NCI-H82 treated with DMSO at 0.1 percent for 48 hours (cell line): Measurements from ENCODE around the gene SENP7.
A peak's percentile ranks its signal among the peaks of the same experiment; 100 is the strongest.
"Not testable (repeated sequence)": the region's sequence is repeated elsewhere in the genome, so short reads cannot be mapped to it uniquely, and the experiment has no call there.

Source experiments
- DNase-seq: peaks from one replicate; lab custom pipeline; 2025; ENCODE audit not compliant: unreplicated experiment; lab: John Stamatoyannopoulos, UW

Gene SENP7, protein sequence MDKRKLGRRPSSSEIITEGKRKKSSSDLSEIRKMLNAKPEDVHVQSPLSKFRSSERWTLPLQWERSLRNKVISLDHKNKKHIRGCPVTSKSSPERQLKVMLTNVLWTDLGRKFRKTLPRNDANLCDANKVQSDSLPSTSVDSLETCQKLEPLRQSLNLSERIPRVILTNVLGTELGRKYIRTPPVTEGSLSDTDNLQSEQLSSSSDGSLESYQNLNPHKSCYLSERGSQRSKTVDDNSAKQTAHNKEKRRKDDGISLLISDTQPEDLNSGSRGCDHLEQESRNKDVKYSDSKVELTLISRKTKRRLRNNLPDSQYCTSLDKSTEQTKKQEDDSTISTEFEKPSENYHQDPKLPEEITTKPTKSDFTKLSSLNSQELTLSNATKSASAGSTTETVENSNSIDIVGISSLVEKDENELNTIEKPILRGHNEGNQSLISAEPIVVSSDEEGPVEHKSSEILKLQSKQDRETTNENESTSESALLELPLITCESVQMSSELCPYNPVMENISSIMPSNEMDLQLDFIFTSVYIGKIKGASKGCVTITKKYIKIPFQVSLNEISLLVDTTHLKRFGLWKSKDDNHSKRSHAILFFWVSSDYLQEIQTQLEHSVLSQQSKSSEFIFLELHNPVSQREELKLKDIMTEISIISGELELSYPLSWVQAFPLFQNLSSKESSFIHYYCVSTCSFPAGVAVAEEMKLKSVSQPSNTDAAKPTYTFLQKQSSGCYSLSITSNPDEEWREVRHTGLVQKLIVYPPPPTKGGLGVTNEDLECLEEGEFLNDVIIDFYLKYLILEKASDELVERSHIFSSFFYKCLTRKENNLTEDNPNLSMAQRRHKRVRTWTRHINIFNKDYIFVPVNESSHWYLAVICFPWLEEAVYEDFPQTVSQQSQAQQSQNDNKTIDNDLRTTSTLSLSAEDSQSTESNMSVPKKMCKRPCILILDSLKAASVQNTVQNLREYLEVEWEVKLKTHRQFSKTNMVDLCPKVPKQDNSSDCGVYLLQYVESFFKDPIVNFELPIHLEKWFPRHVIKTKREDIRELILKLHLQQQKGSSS

DNA sequence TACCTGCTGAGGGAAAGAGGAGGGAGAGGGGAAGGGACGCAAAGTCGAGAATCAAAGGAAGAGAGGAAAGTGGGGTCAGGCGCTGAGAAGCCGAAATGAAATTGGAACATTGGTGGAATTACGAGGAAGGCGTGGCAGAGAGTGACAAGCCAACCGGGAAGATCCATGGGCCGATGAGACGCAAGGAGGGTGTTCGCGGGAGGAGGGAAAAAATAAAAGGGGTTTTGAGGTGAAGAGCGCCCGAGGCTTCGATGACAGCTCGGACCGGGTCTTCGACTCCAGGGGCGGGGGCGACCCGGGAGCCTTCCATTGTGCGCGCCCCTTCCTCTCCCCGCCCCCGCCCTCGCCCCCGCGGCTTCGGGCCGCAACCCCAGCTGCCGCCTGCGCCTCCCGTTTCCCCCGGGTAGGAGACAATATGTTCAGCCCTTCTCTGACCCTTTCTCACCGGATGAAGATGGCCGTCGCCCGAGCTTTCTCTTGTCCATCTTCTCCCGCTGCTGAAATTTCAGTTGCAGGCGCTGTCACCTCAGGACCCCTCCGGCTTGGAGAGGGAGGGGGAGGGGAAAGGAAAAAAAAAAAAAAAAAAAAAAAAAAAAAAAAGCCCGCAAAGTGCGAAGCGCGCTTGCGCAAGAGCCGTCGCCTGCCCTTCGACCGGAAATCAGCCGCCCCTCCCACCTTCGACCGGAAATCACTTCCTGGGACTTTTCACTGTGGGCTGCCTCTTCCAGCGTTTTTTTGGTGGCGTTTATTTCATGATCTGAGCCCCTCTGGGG lies at the start of gene SENP7:
Gene SENP7, minus strand, starts transcription at position 567 of the 773 bp plus-strand sequence. Its CDS starts 82 bp downstream, at position 485.
- DNase-seq: peak; percentile 73

DNA sequence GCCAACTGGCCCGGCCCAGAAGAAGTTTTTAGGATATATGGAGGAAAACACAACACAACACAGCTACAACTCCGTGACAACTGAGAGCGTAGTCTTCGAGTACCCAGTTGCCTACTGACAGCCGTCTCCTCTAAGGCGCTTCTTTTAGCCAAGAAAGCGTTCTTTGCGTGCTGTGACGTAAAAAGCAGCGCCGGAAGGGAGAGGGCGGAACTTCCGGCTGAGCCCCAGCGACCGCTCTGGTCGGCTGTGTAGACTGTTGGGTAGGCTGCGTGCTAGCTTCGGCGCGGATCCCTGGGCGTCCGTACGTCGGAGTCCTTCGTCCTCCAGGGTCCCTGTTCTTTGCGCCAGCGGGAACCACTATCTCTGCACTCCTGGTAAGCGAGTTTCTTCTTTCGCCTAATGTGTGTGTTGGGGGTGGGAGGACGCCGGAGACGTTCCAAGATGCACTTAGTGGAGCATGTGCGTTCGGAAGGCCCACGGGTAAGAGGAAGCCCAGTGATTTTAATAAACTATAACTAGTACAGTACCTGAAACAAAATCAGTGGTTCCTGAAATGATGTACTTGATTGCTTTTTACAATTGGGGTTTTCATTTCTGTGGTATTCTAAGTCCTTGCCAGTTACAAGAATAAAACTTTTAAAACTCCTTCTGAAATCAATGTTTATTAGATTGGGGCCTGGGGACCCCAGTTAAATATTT lies 48.8 kb upstream of the SENP7 start, which contains the start of gene TRMT10C:
Gene TRMT10C, plus strand, starts transcription at position 239 of the 699 bp plus-strand sequence. CDS start 2,914 bp downstream, outside the sequence.
- DNase-seq: peak; percentile 88

DNA sequence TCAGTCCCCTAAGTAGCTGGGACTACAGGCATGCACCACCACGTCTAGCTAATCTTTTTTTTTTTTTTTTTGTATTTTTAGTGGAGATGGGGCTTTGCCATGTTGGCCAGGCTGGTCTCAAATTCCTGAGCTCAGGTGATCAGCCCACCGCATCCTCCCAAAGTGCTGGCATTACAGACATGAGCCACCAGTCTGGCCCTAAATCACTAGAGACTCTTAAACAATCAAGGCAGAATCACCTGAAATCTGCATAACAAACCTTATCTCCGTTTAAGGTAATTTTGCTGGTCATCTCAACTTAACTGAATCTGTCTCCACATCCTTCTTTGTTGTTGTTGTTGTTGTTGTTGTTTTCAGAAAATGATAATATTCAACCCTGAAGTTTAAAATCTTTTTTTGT lies 43.1 kb upstream of the SENP7 start:
- DNase-seq: no peak

DNA sequence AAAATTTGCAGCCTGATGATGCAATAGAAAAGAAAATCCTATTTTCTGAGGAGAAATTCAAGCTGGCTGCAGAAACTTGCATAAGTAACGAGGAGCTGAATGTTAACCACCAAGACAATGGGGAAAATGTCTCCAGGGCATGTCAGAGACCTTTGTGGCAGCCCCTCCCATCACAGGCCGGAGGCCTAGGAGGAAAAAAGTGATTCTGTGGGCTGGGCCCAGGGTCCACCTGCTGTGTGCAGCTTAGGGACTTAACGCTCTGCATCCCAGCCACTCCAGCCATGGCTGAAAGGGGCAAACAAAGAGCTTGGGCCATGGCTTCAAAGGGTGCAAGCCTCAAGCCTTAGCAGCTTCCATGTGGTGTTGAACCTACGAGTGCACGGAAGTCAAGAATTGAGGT lies 40.4 kb upstream of the SENP7 start:
- DNase-seq: not testable (repeated sequence)

DNA sequence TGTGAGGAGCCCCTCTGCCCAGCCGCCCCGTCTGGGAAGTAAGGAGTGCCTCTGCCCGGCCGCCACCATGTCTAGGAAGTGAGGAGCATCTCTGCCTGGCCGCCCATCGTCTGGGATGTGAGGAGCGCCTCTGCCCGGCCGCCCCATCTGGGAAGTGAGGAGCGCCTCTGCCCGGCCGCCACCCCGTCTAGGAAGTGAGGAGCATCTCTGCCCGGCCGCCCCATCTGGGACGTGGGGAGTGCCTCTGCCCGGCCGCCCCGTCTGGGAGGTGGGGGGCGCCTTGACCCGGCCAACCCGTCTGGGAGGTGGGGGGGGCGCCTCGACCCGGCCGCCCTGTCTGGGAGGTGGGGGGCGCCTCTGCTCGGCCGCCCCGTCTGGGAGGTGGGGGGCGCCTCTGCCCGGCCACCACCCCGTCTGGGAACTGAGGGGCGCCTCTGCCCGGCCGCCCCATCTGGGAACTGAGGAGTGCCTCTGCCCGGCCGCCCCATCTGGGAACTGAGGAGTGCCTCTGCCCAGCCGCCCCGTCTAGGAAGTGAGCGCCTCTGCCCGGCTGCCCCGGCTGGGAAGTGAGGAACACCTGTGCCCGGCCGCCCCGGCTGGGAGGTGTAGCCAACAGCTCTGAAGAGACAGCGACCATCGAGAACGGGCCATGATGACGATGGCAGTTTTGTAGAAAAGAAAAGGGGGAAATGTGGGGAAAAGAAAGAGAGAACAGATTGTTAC lies 38.5 kb upstream of the SENP7 start:
- DNase-seq: not testable (repeated sequence)

DNA sequence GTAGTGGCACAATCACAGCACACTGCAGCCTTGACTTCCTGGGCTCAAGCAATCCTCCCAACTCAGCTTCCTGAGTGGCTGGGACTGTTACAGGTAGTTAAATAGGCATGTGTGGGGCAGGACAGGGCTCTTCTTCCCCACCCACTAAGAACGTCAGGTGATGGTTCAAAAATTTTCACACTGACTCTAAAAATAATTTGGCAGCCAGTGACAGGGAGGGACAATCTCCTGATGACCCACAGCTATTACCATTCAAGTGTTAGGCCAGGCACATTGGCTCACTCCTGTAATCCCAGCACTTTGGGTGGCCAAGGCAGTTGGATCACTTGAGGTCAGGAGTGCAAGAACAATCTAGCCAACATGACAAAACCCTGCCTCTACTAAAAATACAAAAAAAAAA lies 36.5 kb upstream of the SENP7 start:
- DNase-seq: no peak

DNA sequence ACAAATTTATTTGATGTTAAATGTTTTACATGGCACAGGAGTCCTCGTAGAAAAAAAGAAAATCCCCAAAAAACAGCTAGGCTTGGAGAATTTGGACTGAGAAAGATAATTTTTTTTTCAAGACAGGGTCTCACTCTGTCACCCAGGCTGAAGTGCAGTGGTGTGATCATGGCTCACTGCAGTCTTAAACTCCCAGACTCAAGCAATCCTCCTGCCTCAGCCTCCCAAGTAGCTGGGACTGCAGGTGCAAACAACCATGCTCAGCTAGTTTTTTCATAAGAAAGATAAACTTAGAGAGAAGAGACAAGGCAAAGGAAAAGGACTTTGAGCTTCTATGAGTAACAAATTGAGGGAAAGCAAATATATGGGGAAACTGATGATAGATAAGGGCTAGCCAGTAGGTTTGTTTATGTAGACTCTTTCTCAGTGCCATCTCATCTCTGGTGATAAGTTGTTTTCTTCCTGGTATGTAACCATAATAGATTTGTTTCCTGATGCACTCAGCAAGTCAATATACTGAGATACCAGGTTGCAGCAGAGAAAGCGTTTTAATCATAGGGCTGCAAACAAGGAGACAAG lies 35.6 kb upstream of the SENP7 start:
- no peak for DNase-seq

DNA sequence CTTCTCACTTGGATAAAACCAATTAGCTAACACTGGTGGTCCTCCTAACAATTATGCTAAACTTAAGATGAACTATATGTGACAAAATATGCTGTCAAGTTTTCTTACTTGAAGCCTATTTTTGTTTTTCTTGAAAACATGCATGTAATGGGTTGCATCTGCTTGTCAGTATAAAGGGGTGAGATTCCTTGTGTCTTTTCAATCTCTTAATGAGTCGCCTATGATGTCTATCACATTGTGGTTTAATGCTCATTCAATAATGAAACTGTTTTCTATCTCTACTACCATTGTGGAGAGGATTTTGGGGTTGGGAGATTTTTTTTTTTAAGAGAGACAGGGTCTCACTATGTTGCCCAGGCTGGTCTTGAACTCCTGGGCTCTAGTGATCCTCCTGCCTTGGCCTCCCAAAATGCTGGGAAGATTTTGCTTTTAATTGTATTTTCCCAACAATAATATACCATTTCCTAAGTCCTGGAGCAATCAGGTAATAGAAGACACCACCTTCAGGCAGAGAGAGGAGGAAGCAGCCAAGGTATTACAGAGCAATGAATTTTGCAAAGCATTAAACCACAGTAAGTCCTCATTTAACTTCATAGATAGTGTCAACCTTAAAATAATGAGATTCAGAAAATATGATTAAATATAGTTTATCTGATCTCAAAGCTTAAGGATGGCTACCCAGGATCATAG lies 31.3 kb upstream of the SENP7 start:
- no peak for DNase-seq

DNA sequence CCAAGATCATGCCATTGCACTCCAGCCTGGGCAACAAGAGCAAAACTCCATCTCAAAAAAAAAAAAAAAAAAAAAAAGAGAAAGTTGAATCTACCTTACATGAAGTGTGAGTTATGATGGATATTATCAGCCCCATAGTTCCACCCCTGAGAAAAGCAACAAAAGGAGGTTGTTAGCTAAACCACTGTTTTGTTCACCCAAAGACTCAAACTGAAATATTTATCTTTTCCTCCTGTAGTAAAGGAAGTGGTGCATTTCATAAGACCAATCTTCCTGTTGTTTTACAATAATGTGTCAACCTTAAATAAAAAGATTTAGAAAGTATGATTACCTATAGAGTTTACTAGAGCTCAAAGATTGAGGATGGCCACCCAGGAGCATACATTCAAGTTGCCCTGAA lies 29.9 kb upstream of the SENP7 start:
- DNase-seq: no peak

DNA sequence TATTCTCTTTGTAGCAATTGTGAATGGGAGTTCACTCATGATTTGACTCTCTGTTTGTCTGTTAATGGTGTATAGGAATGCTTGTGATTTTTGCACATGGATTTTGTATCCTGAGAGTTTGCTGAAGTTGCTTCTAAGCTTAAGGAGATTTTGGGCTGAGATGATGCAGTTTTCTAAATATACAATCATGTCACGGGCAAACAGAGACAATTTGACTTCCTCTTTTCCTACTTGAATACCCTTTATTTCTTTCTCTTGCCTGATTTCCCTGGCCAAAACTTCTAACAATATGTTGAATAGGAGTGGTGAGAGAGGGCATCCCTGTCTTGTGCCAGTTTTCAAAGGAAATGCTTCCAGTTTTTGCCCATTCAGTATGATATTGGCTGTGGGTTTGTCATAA lies 23.9 kb upstream of the SENP7 start:
- DNase-seq: not testable (repeated sequence)

DNA sequence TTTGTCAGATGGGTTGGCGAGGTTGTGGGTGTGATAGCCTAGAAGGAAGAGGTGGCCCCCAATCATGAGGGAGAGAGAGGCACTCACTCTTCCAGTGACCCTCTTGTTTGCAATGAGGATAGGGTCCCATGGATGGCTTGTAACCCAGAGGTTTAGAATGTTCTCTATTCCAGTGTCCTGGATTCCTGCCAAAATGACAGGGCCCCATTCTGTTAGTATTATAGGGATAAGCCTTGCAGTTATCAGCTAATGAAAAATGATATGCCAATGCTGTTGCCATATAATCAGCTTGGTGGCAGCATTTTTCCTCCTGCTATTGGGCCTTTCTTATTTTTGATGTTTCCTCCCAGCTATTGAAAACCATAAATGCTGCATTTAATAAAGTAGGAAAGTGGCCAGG lies 23.3 kb upstream of the SENP7 start:
- no peak for DNase-seq

DNA sequence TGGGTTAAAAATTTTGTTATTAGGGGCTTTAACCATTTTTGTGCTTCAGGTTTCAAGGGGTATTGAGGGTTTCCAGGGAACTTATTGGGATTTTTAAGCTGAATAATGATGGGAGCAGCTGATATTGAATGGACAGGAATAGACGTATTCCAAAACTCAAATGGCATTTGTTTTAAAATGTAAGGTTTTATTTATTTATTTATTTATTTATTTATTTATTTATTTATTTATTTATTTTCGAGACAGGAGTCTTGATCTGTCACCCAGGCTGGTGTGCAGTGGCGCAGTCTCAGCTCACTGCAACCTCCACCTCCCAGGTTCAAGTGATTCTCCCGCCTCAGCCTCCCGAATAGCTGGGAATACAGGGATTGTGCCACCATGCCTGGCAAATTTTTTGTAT lies 22.2 kb upstream of the SENP7 start:
- DNase-seq: no peak

DNA sequence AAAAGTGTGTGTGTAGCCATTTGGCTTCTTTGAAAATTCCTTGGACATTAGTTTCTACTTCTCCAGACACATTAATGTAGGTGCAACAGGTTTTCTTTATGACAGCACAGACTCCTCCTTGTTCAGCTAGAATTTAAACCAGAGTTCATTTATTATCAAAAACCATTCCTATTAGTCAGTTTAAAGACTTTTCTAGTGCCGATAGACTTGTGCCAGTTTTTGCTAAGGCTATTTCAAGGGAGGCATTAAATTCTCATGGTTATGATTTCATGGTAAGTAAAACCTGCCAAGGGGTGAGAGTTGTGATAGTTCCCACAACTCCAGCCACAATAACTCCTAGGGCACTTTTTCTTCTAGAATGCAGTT lies 20.6 kb upstream of the SENP7 start:
- no peak for DNase-seq

DNA sequence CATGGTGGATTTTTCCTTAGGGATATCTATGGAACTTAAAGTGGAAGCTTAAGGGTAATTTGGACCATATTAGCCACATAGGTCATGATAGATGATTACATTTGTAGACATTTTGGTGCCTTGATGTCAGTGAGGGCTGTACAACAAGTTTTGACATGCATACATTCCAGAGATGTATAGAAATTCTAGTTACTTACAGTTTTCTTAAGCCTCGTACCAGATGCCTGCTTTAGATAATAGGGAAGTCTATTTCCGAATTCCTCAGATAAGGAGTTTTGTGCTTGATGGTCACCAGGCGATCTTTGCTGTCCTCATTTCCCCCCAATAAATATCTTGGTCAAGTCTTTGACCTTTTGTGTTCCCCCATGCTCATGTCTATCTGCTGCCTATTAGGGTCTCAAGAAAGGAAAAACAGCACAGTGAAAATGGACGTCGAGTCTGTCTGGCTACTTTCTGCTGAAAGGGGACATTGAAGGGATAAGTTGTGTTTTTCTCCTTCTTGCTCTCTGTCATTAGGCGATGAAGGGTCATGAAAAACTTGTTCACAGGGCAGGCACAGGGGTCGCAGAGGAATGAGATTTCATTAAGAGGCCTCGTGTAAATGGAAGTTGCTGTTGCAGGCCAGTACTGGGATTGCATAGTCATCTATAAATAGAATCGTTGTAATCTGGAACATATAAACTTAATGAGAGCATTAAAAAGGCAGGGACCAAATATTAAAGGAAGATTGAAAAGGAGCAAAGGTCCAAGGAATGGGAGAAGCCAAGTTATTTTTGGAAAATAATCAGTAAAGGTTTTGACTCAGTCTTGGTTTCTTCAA lies 20.0 kb upstream of the SENP7 start:
- no peak for DNase-seq

DNA sequence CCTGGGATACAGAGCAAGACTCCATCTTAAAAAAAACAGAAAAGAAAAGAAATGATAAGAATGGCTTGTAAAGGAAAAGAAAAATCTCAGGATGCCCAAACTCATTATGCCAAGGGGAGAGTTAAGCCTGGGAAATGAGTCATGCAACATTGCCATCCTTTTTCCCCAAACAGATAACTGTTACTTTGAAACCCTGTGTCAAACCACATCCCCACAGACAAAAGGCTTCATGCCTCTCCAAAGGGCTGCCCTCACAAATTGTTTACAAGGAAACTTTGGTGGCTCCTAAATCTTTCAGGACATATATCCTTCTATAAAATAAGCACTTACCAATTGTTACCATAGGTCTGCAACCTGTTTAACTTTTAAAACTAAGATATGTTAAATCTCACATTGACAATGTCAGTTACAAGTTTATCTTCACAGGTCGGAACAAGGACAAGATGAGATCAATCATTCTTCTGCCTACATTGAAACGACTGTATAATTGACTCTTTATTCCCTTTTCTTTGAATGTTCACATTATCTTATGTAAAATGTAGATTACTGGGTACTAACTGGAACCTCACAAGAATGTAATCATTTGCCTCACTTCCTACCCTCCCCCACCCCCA lies 18.6 kb upstream of the SENP7 start:
- DNase-seq: no peak

DNA sequence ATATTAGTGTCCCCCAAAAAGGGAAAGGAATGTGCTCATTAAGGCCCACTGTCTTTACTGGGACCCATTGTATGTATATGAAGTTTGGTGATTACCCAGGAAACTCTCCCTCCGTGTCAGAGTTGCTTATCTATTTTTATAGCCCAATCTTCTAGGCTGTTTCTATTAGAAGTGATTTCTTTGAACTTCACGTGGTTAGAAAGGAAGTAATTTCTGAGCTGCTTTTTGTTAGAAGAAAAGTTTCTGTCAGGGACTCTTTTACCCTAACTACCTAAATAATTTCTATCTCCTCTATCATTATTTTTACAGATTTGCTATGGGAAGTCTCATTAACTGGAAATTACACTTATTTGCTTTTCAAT lies 17.7 kb upstream of the SENP7 start:
- DNase-seq: no peak
